GM12892 (cell line): Measurements from ENCODE around the gene CBFA2T2.
"Not testable (repeated sequence)": the region's sequence is repeated elsewhere in the genome, so short reads cannot be mapped to it uniquely, and the experiment has no call there.

ENCODE experiments used
- DNase-seq: peaks from one replicate; pipeline ENCODE4 v3.0.0; 2011; ENCODE audit not compliant: insufficient read length
- FAIRE-seq: peaks from 2 replicates; lab custom pipeline; 2011; peaks lifted over from hg19 to GRCh38; lab: Jason Lieb, UNC
- POLR2A ChIP-seq: IDR thresholded peaks from 2 replicates; pipeline ENCODE4 v1.6.1; 2011; ENCODE audit warnings: low read depth, low read length, control low read depth
- POLR2AphosphoS5 ChIP-seq: IDR thresholded peaks from 2 replicates; pipeline ENCODE4 v1.6.1; 2011; ENCODE audit warnings: low read depth, low read length, control low read depth
- TAF1 ChIP-seq: IDR thresholded peaks from 2 replicates; pipeline ENCODE4 v1.6.1; 2011; ENCODE audit warnings: low read depth, mild to moderate bottlenecking, control low read depth, low read length, borderline replicate concordance

CBFA2T2 gene

GRCh38 chr20:33575282-33575681, 85.4 kb downstream of the CBFA2T2 start:
- TF ChIP-seq POLR2A (no peak), POLR2AphosphoS5 (no peak)
- DNase-seq (no peak), FAIRE-seq (no peak)

GRCh38 chr20:33576432-33577125, 86.7 kb downstream of the CBFA2T2 start:
- TF ChIP-seq POLR2AphosphoS5 (no peak), TAF1 (no peak), POLR2A (no peak)
- FAIRE-seq = no peak
- DNase-seq = no peak

GRCh38 chr20:33578510-33578909, 88.6 kb downstream of the CBFA2T2 start:
- no peak for FAIRE-seq
- no peak for TF ChIP-seq TAF1
- TF ChIP-seq POLR2AphosphoS5 = no peak
- no peak for TF ChIP-seq POLR2A
- DNase-seq = no peak

- TF ChIP-seq POLR2AphosphoS5 (no peak), TAF1 (no peak), POLR2A (no peak)
- DNase-seq (no peak), FAIRE-seq (no peak)
Measured at GRCh38 chr20:33583143-33583542, 93.2 kb downstream of the CBFA2T2 start.

GRCh38 chr20:33584976-33585375, 95.1 kb downstream of the CBFA2T2 start:
- FAIRE-seq (no peak), DNase-seq (no peak)

GRCh38 chr20:33585413-33585812, 95.5 kb downstream of the CBFA2T2 start:
- FAIRE-seq (no peak), DNase-seq (no peak)
- TF ChIP-seq TAF1 (no peak), POLR2AphosphoS5 (no peak), POLR2A (no peak)

More at GRCh38 chr20:33584976-33585375, 95.1 kb downstream of the CBFA2T2 start:
- TF ChIP-seq POLR2AphosphoS5 = no peak
- no peak for TF ChIP-seq POLR2A
- TF ChIP-seq TAF1 = no peak

GRCh38 chr20:33589059-33589458, 99.2 kb downstream of the CBFA2T2 start:
- TF ChIP-seq POLR2A (no peak), TAF1 (no peak), POLR2AphosphoS5 (no peak)
- no peak for DNase-seq
- FAIRE-seq = no peak

GRCh38 chr20:33591901-33592300, 102.0 kb downstream of the CBFA2T2 start:
- DNase-seq, FAIRE-seq: not testable (repeated sequence)

- TF ChIP-seq POLR2A (no peak), TAF1 (no peak), POLR2AphosphoS5 (no peak)
- FAIRE-seq = no peak
- no peak for DNase-seq
Measured at GRCh38 chr20:33594743-33595142, 104.8 kb downstream of the CBFA2T2 start.

- TF ChIP-seq POLR2A (no peak), TAF1 (no peak), POLR2AphosphoS5 (no peak)
- DNase-seq (no peak), FAIRE-seq (no peak)
Measured at GRCh38 chr20:33600414-33600813, 110.5 kb downstream of the CBFA2T2 start.

- no peak for FAIRE-seq
- TF ChIP-seq POLR2A (no peak), TAF1 (no peak), POLR2AphosphoS5 (no peak)
Measured at GRCh38 chr20:33600981-33601380, 111.1 kb downstream of the CBFA2T2 start.

GRCh38 chr20:33601861-33602260, 112.0 kb downstream of the CBFA2T2 start:
- TF ChIP-seq POLR2AphosphoS5 (no peak), POLR2A (no peak), TAF1 (no peak)
- FAIRE-seq (no peak), DNase-seq (no peak)

More at GRCh38 chr20:33600981-33601380, 111.1 kb downstream of the CBFA2T2 start:
- no peak for DNase-seq
